Bronchial epithelial cell (primary cell): Measurements from ENCODE around the gene MR1. TPM values are rescaled to one million over a fixed set of nuclear protein-coding genes. Genes with fewer than 3 reads are reported as not detected.
A peak's percentile ranks its signal among the peaks of the same experiment; 100 is the strongest.

ENCODE experiments used
- DNase-seq: peaks from one replicate; pipeline ENCODE4 v3.0.0-alpha.2; 2010; ENCODE audit warnings: low read depth
- FAIRE-seq: peaks from 2 replicates; lab custom pipeline; 2011; peaks lifted over from hg19 to GRCh38; lab: Jason Lieb, UNC
- H3K27me3 ChIP-seq: 2 replicates; pipeline ENCODE4 v1.5.1; 2011; ENCODE audit warnings: low read length; ENCODE audit not compliant: control insufficient read depth, insufficient read depth
- H3K36me3 ChIP-seq: 2 replicates; pipeline ENCODE4 v1.5.1; 2011; ENCODE audit warnings: low read length; ENCODE audit not compliant: control insufficient read depth, insufficient read depth
- H3K4me3 ChIP-seq: 2 replicates; pipeline ENCODE4 v1.5.1; 2011; ENCODE audit warnings: mild to moderate bottlenecking, low read depth, low read length, control low read depth
- CTCF ChIP-seq: IDR thresholded peaks from 2 replicates; pipeline ENCODE4 v1.5.1; 2011; ENCODE audit warnings: mild to moderate bottlenecking, moderate library complexity, low read length, control low read depth, inconsistent platforms; ENCODE audit not compliant: insufficient read depth, severe bottlenecking
- total RNA-seq: library from RNA; depleted of rRNA; stranded (reverse); fragments of >200 nt; gene quantifications from 2 replicates; pipeline ENCODE4 v1.2.1, GENCODE V29; 2014

MR1 gene
- total RNA-seq, 1 donor from 2014 or later, result 14.7 TPM

- DNase-seq (peak; percentile 89), FAIRE-seq (no peak)
- TF ChIP-seq CTCF, result no peak
These were observed 11.9 kb upstream of the MR1 start for GRCh38 chr1:181021811-181022434.

GRCh38 chr1:181023265-181024057 is 10.3 kb upstream of the MR1 start:
- Histone ChIP-seq H3K27me3 (no peaks in the 10 kb centered on the region), H3K4me3 (peak overlapping the region; percentile 97), H3K36me3 (peaks cover 2% of the 10 kb centered on the region)
- no peak for DNase-seq
- no peak for FAIRE-seq
- TF ChIP-seq CTCF, result no peak

More at GRCh38 chr1:181021811-181022434, 11.9 kb upstream of the MR1 start:
- peaks cover 2% of the 10 kb centered on the region for H3K36me3 ChIP-seq
- peak overlapping the region; percentile 97 for H3K4me3 ChIP-seq
- no peaks in the 10 kb centered on the region for H3K27me3 ChIP-seq

GRCh38 chr1:181028196-181028595 is 5.6 kb upstream of the MR1 start:
- H3K36me3 ChIP-seq, result no peaks in the 10 kb centered on the region
- FAIRE-seq, result no peak
- no peak for DNase-seq
- TF ChIP-seq CTCF, result no peak
- no peaks in the 10 kb centered on the region for H3K27me3 ChIP-seq
- H3K4me3 ChIP-seq, result no peak overlapping the region

- TF ChIP-seq CTCF, result no peak
- no peak for FAIRE-seq
- Histone ChIP-seq H3K27me3 (no peaks in the 10 kb centered on the region), H3K4me3 (no peak overlapping the region), H3K36me3 (no peaks in the 10 kb centered on the region)
- DNase-seq, result no peak
These were observed 5.2 kb upstream of the MR1 start for GRCh38 chr1:181028615-181029014.

GRCh38 chr1:181032535-181032934 is 1.2 kb upstream of the MR1 start:
- DNase-seq, result no peak
- H3K4me3 ChIP-seq, result no peak overlapping the region
- H3K36me3 ChIP-seq, result no peaks in the 10 kb centered on the region
- TF ChIP-seq CTCF, result no peak
- FAIRE-seq, result no peak
- H3K27me3 ChIP-seq, result no peaks in the 10 kb centered on the region
